Erythroblast (primary cell): ENCODE data around the gene USPL1.

Source experiments
- DNase-seq, 2 experiments: peaks; one replicate each; lab custom pipeline; 2025; lab: John Stamatoyannopoulos, UW
- GATA1 ChIP-seq: IDR thresholded peaks from 2 replicates; pipeline ENCODE4 v1.6.1; 2011; ENCODE audit warnings: low read depth, mild to moderate bottlenecking, control low read depth, low read length, moderate library complexity
- POLR2A ChIP-seq: IDR thresholded peaks from 2 replicates; pipeline ENCODE4 v1.6.1; 2011; ENCODE audit warnings: mild to moderate bottlenecking, low read length

The USPL1 gene

DNA sequence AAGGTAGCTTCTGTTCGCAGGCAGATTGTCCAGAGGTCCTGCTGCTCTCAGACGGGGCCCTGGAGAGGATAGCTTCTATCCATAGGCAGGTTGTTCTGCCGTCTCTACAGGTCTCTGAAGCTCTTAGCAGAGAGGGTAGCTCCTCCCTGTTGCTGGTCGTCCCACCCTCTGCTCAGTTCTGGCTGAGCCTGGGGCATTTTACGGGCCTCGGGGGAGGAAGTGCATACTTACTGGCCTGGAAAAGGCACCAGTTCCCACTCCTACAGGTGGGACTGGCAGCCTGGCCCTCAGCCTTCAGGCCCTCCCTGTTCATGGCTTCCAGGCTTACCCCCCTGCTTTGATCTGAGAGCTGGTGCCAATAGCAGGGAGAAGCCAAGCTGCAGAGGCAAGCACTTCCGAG is 42.3 kb downstream of the USPL1 start:
- TF ChIP-seq POLR2A, result no peak
- no peak for TF ChIP-seq GATA1
- DNase-seq, result no peak

DNA sequence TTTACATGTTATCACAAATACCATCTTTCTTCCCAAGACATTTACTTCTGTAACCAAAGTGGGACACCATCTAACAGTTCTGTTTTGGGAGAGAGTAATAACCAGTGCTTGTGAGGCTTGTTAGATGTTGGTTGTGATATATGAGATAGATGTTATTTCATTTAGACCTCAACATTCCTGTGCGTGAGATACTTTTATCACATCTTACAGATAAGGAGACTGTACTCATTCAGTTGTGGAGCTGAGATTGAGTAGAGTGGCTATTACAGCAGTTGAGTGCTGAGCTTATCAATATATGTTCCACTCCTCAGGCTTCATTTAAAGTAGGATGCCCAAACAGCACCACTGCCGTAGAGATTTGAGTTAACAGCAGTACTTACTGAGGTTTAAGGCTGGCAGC is 43.1 kb downstream of the USPL1 start:
- TF ChIP-seq GATA1 (no peak), POLR2A (no peak)

GRCh38 chr13:30664689-30665275 is 47.1 kb downstream of the USPL1 start:
- no peak for DNase-seq
- no peak for TF ChIP-seq GATA1
- TF ChIP-seq POLR2A, result no peak

More for the DNA sequence above, 43.1 kb downstream of the USPL1 start:
- DNase-seq, result no peak

DNA sequence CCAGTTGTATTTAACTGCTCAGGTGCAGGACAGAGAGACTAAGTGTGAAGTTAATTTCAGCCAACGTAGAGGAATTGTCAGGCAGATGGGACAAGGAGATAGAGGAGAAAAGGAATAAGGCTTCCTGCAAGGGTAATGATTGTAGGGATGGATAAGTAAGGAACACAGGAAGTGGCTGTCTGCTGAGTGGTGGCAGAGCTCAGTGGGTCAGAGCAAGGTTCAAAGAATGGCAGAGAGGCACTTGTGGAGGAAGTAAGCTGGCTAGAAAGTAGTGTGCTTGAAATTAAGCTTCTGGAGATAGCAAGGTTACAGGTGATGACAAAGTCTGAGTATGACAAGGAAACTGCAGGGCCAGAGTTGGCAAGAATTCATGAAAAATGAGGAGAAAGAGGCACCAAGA is 47.9 kb downstream of the USPL1 start:
- DNase-seq, result no peak
- TF ChIP-seq POLR2A (no peak), GATA1 (no peak)

DNA sequence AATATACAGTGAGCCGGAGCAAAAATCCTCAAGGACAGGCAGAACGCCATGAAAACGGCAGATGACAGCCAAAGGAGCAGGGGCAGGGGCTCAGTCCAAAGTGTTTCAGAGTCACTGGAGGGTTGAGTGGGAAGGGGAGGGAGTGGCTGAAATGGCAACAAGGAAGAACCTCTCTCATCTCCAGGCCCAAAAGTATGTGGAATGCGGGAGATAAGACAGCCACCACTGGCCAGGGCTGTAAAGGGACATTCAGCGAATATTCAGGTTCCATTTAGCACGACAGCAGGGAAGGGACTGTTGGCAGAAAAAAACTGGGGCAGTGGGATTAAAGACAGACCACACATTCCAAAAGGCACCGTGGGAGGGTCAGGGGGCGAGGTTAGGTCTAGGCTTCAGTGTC is 48.4 kb downstream of the USPL1 start:
- no peak for DNase-seq
- TF ChIP-seq GATA1 (no peak), POLR2A (no peak)

GRCh38 chr13:30667014-30667413 is 49.3 kb downstream of the USPL1 start:
- DNase-seq, result no peak
- no peak for TF ChIP-seq GATA1
- TF ChIP-seq POLR2A, result no peak

GRCh38 chr13:30668312-30668711 is 50.6 kb downstream of the USPL1 start:
- TF ChIP-seq GATA1 (no peak), POLR2A (no peak)
- DNase-seq, result no peak

GRCh38 chr13:30671271-30671815 is 53.6 kb downstream of the USPL1 start:
- TF ChIP-seq POLR2A (no peak), GATA1 (no peak)

GRCh38 chr13:30673669-30674521 is 56.2 kb downstream of the USPL1 start:
- peak; percentile 34 for TF ChIP-seq POLR2A
- TF ChIP-seq GATA1, result no peak
- peak; percentile 91 to 95 for DNase-seq

More at GRCh38 chr13:30671271-30671815, 53.6 kb downstream of the USPL1 start:
- peak in 1 of 2 experiments; percentile 18 for DNase-seq

DNA sequence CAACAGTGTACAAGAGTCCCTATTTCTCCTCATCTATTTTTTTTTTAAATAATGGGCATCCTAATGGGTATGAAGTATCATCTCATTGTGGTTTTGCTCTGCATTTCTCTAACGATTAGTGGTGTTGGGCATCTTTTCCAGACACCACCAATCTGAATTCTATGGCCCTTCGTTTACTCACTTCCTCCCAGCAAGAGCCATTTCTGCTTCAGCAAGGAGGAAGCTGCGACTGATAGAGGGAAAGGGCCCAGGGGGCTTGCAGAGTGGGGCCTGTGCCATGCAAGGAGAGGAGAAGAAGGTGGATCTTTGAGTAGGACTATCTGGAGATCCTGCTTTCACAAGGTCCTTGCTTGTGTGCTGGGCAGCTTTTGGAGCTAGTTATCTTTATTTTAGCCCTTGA is 58.0 kb downstream of the USPL1 start:
- DNase-seq, result no peak
- TF ChIP-seq GATA1, result no peak
- TF ChIP-seq POLR2A, result no peak

GRCh38 chr13:30676672-30677071 is 59.0 kb downstream of the USPL1 start:
- no peak for TF ChIP-seq GATA1
- TF ChIP-seq POLR2A, result no peak
- DNase-seq, result peak in 1 of 2 experiments; percentile 5

DNA sequence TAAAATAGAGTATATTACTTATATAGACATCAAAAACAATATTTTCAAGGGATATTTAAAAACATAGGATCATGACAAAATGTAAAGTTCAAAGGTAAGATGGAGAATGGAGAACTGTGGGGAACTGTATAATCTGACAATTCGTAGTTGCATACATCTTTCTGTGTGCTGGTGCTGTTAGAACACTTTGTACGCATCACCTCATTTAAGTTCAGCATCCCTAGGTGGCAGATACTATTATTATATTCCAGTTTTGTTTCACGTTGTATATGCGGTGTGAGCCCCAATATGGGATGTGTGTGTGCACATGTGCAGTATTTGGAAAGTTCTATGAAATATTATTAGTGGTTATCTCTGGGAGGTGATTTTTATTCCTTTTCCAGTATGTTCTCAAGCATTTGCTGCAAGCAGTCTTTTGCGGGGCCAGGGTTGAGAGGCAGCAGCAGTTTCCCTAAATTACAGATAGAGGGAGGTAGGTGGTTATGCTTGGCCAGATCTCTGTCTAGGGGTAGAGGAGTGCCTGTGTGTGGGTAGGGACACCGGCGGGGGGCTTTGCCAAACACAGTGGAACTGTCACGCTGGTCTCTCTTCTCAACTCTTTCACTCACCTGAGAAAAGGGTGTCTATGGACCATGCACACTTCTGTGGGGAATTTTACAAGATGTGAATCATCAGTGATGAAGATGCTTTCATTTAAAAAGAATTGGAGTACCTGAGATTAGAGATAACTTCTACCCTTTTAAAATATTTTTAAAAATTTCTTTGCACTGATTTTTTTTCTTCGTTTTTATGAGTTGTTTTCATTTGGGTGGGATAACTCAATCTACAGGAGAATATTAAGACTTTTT is 62.0 kb downstream of the USPL1 start:
- no peak for TF ChIP-seq POLR2A
- TF ChIP-seq GATA1, result no peak
- peak in 1 of 2 experiments; percentile 9 for DNase-seq

DNA sequence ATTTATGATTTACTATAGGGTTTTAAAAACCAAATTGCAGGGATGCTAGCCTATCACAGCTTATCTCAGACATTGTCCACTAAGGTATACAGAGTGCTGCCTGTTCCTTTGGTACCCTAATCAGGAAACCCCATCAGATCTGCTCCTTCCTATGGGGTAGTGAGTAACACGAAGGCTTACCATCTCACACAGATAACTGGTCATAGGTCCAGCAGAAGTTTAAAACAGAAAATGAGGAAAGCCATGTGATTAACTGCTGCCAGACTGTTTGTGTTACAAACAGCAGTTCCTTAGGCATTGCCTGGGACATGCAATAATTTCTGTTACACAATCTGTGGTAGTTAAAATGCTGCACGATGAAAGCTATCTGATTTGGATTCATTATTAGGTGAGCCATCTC is 64.1 kb downstream of the USPL1 start:
- no peak for TF ChIP-seq POLR2A
- TF ChIP-seq GATA1, result no peak
- no peak for DNase-seq
